ENCODE data around the gene FCHO2. TPM values are rescaled to one million over a fixed set of nuclear protein-coding genes. Genes with fewer than 3 reads are reported as not detected.
A peak's percentile ranks its signal among the peaks of the same experiment; 100 is the strongest.

FCHO2 gene
- total RNA-seq, 1 donor: 18.8 TPM

DNA sequence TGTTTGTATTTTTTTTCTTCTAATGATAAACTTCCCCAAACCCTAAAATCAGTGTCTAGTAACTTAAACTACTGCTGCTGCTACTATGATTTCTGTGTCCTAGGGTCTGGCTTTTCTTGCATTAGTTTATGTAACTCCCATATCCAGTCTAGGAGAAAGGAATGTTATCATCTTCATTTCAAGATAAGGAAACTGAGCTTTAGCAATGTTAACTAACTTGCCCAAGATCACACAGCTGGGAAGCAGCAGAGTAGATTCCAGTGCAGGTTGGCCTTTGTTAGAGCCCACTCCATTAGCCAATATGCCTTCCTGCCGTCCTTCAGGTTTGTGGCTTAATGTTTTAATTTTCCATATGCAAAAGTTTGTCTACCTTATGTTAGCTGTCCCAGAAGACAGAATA, 175.0 kb downstream of the FCHO2 start:
- peak; percentile 61 for DNase-seq (ENCODE audit: low read depth)
- no peak for TF ChIP-seq CTCF (IDR thresholded peaks at IDR 0.05; ENCODE audit: insufficient read depth, low read length)
- no peak overlapping the region for H3K4me3 ChIP-seq (ENCODE audit: low read depth, low read length)

- no peak for DNase-seq (ENCODE audit: low read depth)
- no peak overlapping the region for H3K4me3 ChIP-seq (ENCODE audit: low read depth, low read length)
- no peak for TF ChIP-seq CTCF (IDR thresholded peaks at IDR 0.05; ENCODE audit: insufficient read depth, low read length)
Measured at GRCh38 chr5:73131711-73132425, 176.0 kb downstream of the FCHO2 start.

DNA sequence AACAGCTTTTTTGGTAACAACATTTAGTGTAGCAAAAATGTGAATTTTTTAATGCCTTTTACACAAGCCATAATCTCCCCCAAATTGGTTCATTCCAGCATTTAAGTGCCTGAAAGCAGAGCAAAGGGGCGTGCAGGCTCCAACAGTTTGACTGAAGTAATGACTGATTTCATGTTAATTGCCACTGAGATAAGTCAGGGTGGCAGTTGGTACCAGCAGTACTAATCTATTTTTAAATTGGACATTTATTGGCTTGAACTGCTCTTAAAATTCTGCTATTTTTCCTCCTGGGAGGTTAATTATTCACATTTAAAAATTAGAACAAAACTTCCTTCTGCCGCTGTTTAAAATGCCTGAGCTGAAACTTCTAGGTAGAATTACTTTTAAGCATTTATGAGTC, 176.9 kb downstream of the FCHO2 start:
- TF ChIP-seq CTCF (IDR thresholded peaks at IDR 0.05; ENCODE audit: insufficient read depth, low read length): no peak
- H3K4me3 ChIP-seq (ENCODE audit: low read depth, low read length): no peak overlapping the region
- no peak for DNase-seq (ENCODE audit: low read depth)

- TF ChIP-seq CTCF (IDR thresholded peaks at IDR 0.05; ENCODE audit: insufficient read depth, low read length): no peak
- DNase-seq (ENCODE audit: low read depth): no peak
Measured at GRCh38 chr5:73135021-73135420, 179.2 kb downstream of the FCHO2 start.

GRCh38 chr5:73135429-73136054, 179.7 kb downstream of the FCHO2 start:
- peak; percentile 56 for TF ChIP-seq CTCF (IDR thresholded peaks at IDR 0.05; ENCODE audit: insufficient read depth, low read length)
- no peak overlapping the region for H3K4me3 ChIP-seq (ENCODE audit: low read depth, low read length)
- peak; percentile 28 for DNase-seq (ENCODE audit: low read depth)

More at GRCh38 chr5:73135021-73135420, 179.2 kb downstream of the FCHO2 start:
- H3K4me3 ChIP-seq (ENCODE audit: low read depth, low read length): no peak overlapping the region

DNA sequence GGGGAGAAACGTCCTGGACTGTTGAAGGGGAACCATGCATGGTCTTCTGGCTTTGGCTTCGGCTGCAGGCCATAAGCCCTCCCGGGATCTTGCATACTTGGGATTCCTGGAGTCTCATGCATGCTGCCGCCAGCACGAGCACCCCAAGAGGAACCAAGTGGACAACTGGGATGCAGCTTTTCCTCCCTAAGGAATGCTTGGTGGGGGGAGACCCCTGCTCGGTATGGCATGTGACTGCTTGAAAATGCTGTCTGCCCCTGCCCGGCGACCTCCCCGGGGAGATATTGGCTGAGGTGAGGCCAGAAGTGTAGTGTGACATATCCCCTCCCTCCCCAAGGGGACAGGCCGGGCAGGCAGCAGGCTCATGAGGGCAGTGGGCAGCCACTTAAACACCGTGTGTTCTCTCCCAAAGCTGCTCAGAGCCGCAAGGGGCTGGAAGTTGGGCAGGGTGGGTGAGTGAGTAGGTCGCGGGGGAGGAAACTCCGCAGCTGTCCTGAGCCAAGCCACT, 180.3 kb downstream of the FCHO2 start:
- peak; percentile 15 for DNase-seq (ENCODE audit: low read depth)
- no peak overlapping the region for H3K4me3 ChIP-seq (ENCODE audit: low read depth, low read length)
- TF ChIP-seq CTCF (IDR thresholded peaks at IDR 0.05; ENCODE audit: insufficient read depth, low read length): no peak

All from fibroblast of the aortic adventitia (primary cell).